Smooth muscle cell (in vitro differentiated cells): ENCODE results near the gene ARHGEF37. TPM values are rescaled to one million over a fixed set of nuclear protein-coding genes. Genes with fewer than 3 reads are reported as not detected.

ENCODE experiments used
- DNase-seq: peaks from one replicate; lab custom pipeline; 2025; ENCODE audit not compliant: unreplicated experiment; lab: John Stamatoyannopoulos, UW
- H2AFZ ChIP-seq: fragments of 200-600 bp; sonication (generic); 2 replicates; pipeline ENCODE4 v1.6.0; 2016; ENCODE audit warnings: antibody characterized with exemption, low read depth, mild to moderate bottlenecking
- H3F3A ChIP-seq: fragments of 200-600 bp; sonication (generic); 2 replicates; pipeline ENCODE4 v1.6.0; 2017; ENCODE audit warnings: antibody characterized with exemption, low read depth
- H3K27ac ChIP-seq: fragments of 200-600 bp; sonication (generic); 2 replicates; pipeline ENCODE4 v1.5.1; 2016; ENCODE audit warnings: low read depth, mild to moderate bottlenecking
- H3K27me3 ChIP-seq: fragments of 200-600 bp; sonication (generic); 2 replicates; pipeline ENCODE4 v1.6.1; 2016; ENCODE audit warnings: low read depth, mild to moderate bottlenecking
- H3K36me3 ChIP-seq: fragments of 200-600 bp; sonication (generic); 2 replicates; pipeline ENCODE4 v1.5.1; 2016; ENCODE audit warnings: low read depth
- H3K4me1 ChIP-seq: fragments of 200-600 bp; sonication (generic); 2 replicates; pipeline ENCODE4 v1.5.1; 2016; ENCODE audit warnings: low read depth
- H3K4me2 ChIP-seq: fragments of 200-600 bp; sonication (generic); 2 replicates; pipeline ENCODE4 v1.6.0; 2016; ENCODE audit warnings: mild to moderate bottlenecking
- H3K4me3 ChIP-seq: fragments of 200-600 bp; sonication (generic); 2 replicates; pipeline ENCODE4 v1.5.1; 2016; ENCODE audit warnings: mild to moderate bottlenecking
- H3K79me2 ChIP-seq: fragments of 200-600 bp; sonication (generic); 2 replicates; pipeline ENCODE4 v1.6.0; 2016; ENCODE audit warnings: low read depth, mild to moderate bottlenecking
- H3K9ac ChIP-seq: fragments of 200-600 bp; sonication (generic); 2 replicates; pipeline ENCODE4 v1.6.0; 2016; ENCODE audit warnings: low read depth
- H3K9me3 ChIP-seq: fragments of 200-600 bp; sonication (generic); replicated peaks from 2 replicates; pipeline ENCODE4 v1.5.1; 2016; ENCODE audit warnings: low read depth
- H4K20me1 ChIP-seq: fragments of 200-600 bp; sonication (generic); 2 replicates; pipeline ENCODE4 v1.6.0; 2016; ENCODE audit warnings: low read depth
- WGBS: methylation state at CpG from one replicate; pipeline ENCODE4 v1.1.7; 2016; ENCODE audit warnings: low lambda C conversion rate; 5-methylcytosine and 5-hydroxymethylcytosine counted together
- polyA plus RNA-seq: library from polyadenylated mRNA; unstranded; fragments of >200 nt; fragmentation: Nextera tagmentation; extraction: Ambion mirVana; gene quantifications from 2 replicates; pipeline ENCODE4 v1.2.1, GENCODE V29; 2016
- total RNA-seq: library from RNA; depleted of rRNA; stranded (reverse); fragments of >200 nt; gene quantifications from 2 replicates; pipeline ENCODE4 v1.2.3, GENCODE V29; 2014
- TF ChIP-seq, protein P1 (sequence below): fragments of 200-600 bp; sonication (generic); IDR thresholded peaks from 2 replicates; pipeline ENCODE4 v1.5.1; 2017; ENCODE audit warnings: borderline replicate concordance, mild to moderate bottlenecking, antibody characterized with exemption; ENCODE audit not compliant: insufficient read depth, poor library complexity, severe bottlenecking

ARHGEF37 gene
- total and polyA plus RNA-seq, 2 experiments from 2014 or later: 0.70 to 1.4 TPM

DNA sequence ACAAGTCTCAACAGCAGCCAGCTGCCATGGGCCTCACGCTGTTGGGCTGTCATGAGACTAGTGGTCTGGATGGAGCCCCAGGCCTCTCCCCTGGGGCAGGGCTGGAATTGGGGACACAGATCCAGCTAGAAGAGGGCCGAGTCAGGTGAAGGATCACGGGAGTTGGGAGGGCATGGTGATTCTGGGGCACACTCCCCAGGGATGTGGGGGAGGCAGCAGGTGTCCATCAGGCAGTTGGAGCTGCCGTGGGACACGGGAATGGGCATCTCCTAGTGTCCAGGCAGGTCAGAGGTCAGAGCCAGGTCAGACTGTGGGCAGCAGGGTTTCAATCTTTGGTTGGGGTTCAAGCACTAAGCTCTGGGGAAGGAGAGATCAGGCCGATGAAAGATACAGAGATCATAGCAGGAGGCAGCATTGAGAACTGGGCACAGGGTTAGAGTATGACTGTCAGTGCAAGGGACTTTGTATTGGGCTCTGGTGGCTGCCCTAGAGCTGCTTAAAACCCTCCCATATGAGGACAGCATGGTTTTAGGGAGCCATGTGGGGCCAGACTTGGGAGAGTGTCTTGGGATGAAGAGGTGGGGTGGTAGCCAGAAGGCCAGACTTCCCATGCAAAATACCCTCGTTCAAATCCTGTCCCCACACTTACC lies 59.2 kb downstream of the ARHGEF37 start:
- Histone ChIP-seq H3F3A (no peaks in the 10 kb centered on the region), H3K4me3 (no peak overlapping the region), H3K9ac (no peak overlapping the region), H2AFZ (no peak overlapping the region), H3K4me2 (no peak overlapping the region), H3K9me3 (no peaks in the 10 kb centered on the region), H3K36me3 (no peaks in the 10 kb centered on the region), H3K27ac (no peak overlapping the region), H3K4me1 (no peaks in the 10 kb centered on the region), H3K27me3 (no peaks in the 10 kb centered on the region), H4K20me1 (no peaks in the 10 kb centered on the region), H3K79me2 (no peaks in the 10 kb centered on the region)
- TF ChIP-seq, protein P1, sequence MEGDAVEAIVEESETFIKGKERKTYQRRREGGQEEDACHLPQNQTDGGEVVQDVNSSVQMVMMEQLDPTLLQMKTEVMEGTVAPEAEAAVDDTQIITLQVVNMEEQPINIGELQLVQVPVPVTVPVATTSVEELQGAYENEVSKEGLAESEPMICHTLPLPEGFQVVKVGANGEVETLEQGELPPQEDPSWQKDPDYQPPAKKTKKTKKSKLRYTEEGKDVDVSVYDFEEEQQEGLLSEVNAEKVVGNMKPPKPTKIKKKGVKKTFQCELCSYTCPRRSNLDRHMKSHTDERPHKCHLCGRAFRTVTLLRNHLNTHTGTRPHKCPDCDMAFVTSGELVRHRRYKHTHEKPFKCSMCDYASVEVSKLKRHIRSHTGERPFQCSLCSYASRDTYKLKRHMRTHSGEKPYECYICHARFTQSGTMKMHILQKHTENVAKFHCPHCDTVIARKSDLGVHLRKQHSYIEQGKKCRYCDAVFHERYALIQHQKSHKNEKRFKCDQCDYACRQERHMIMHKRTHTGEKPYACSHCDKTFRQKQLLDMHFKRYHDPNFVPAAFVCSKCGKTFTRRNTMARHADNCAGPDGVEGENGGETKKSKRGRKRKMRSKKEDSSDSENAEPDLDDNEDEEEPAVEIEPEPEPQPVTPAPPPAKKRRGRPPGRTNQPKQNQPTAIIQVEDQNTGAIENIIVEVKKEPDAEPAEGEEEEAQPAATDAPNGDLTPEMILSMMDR: no peak
- 87% methylated on average over 7 of the region's 7 CpGs for WGBS
- no peak for DNase-seq

GRCh38 chr5:149641000-149641576 lies 59.8 kb downstream of the ARHGEF37 start:
- no peaks in the 10 kb centered on the region for H3K79me2 ChIP-seq
- H3K4me2 ChIP-seq: no peak overlapping the region
- H2AFZ ChIP-seq: no peak overlapping the region
- H3K4me3 ChIP-seq: no peak overlapping the region
- DNase-seq: no peak
- H3K4me1 ChIP-seq: no peaks in the 10 kb centered on the region
- 92% methylated on average over 18 of the region's 18 CpGs for WGBS
- no peak overlapping the region for H3K9ac ChIP-seq
- no peaks in the 10 kb centered on the region for H3K9me3 ChIP-seq
- TF ChIP-seq, protein P1: no peak
- no peaks in the 10 kb centered on the region for H3K27me3 ChIP-seq
- no peak overlapping the region for H3K27ac ChIP-seq
- no peaks in the 10 kb centered on the region for H3K36me3 ChIP-seq
- no peaks in the 10 kb centered on the region for H4K20me1 ChIP-seq
- H3F3A ChIP-seq: no peaks in the 10 kb centered on the region

DNA sequence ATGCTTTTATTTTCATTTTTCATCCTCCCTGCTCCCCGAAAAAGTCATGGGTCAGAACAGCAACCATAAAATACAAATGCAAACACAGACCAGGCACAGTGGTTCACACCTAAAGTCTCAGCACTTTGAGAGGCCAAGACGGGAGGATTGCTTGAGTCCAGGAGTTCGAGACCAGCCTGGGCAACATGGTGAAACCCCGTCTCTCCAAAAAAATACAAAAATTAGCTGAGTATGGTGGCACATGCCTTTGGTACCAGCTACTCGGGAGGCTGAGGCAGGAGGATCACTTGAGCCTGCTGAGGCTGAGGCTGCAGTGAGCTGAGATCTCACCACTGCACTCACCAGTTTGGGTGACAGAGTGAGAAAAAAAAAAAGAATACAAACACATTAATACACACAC lies 60.3 kb downstream of the ARHGEF37 start:
- no peaks in the 10 kb centered on the region for H3F3A ChIP-seq
- H3K9me3 ChIP-seq: no peaks in the 10 kb centered on the region
- no peaks in the 10 kb centered on the region for H3K4me1 ChIP-seq
- no peak overlapping the region for H3K27ac ChIP-seq
- 97% methylated on average over 5 of the region's 5 CpGs for WGBS
- H3K79me2 ChIP-seq: no peaks in the 10 kb centered on the region
- H3K36me3 ChIP-seq: no peaks in the 10 kb centered on the region
- no peak overlapping the region for H3K9ac ChIP-seq
- H3K4me3 ChIP-seq: no peak overlapping the region
- no peak overlapping the region for H3K4me2 ChIP-seq
- TF ChIP-seq, protein P1: no peak
- no peak overlapping the region for H2AFZ ChIP-seq
- H4K20me1 ChIP-seq: no peaks in the 10 kb centered on the region
- H3K27me3 ChIP-seq: no peaks in the 10 kb centered on the region
- no peak for DNase-seq

DNA sequence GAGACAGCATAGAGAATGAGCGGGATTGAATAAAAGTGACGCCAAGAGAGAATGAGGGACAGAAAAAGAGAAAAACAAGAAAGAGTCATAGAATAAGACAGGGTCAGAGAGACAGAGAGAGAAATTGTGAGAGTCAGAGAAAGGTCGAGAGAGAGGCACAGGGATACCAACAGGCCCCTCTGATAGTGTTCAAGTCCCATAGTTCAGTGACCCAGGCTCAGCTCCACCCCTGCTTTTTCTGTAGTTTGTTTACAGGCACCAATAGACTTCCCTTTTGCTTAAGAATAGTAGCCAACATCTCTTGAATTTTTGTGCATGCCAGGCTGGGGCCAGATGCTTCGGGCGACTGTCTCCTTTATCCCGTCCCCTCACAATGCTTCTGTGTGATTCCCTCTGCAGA lies 62.5 kb downstream of the ARHGEF37 start:
- Histone ChIP-seq H4K20me1 (no peaks in the 10 kb centered on the region), H3K9me3 (no peaks in the 10 kb centered on the region), H3K27ac (no peak overlapping the region), H3K4me1 (no peaks in the 10 kb centered on the region), H3K36me3 (no peaks in the 10 kb centered on the region), H3K27me3 (no peaks in the 10 kb centered on the region), H3K4me2 (no peak overlapping the region), H2AFZ (no peak overlapping the region), H3K9ac (no peak overlapping the region), H3F3A (no peaks in the 10 kb centered on the region), H3K79me2 (no peaks in the 10 kb centered on the region), H3K4me3 (no peak overlapping the region)
- no peak for DNase-seq
- 88% methylated on average over 6 of the region's 6 CpGs for WGBS
- TF ChIP-seq, protein P1: no peak
